ENCODE data around the gene ATP11A. TPM values are rescaled to one million over a fixed set of nuclear protein-coding genes. Genes with fewer than 3 reads are reported as not detected.

The ATP11A gene
- total RNA-seq, 2 donors from 2014 or later, result 15.8 to 19.6 TPM

GRCh38 chr13:112781881-112782361 is 92.1 kb downstream of the ATP11A start:
- intact Hi-C loops (cut with DNase I), result no loop called here
- Histone ChIP-seq H3K27ac (no peak overlapping the region), H3K27me3 (no peaks in the 10 kb centered on the region), H3K9ac (ENCODE audit: low read depth in 2 of 2, low read length in 2 of 2) (no peak overlapping the region), H3K9me3 (no peaks in the 10 kb centered on the region), H3K4me3 (no peak overlapping the region), H3K4me1 (no peaks in the 10 kb centered on the region), H3K36me3 (no peaks in the 10 kb centered on the region)
- no peak for DNase-seq
- TF ChIP-seq, protein P1, sequence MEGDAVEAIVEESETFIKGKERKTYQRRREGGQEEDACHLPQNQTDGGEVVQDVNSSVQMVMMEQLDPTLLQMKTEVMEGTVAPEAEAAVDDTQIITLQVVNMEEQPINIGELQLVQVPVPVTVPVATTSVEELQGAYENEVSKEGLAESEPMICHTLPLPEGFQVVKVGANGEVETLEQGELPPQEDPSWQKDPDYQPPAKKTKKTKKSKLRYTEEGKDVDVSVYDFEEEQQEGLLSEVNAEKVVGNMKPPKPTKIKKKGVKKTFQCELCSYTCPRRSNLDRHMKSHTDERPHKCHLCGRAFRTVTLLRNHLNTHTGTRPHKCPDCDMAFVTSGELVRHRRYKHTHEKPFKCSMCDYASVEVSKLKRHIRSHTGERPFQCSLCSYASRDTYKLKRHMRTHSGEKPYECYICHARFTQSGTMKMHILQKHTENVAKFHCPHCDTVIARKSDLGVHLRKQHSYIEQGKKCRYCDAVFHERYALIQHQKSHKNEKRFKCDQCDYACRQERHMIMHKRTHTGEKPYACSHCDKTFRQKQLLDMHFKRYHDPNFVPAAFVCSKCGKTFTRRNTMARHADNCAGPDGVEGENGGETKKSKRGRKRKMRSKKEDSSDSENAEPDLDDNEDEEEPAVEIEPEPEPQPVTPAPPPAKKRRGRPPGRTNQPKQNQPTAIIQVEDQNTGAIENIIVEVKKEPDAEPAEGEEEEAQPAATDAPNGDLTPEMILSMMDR (IDR thresholded peaks at IDR 0.05), result no peak

GRCh38 chr13:112782429-112783010 is 92.7 kb downstream of the ATP11A start:
- H3K4me1 ChIP-seq, result no peaks in the 10 kb centered on the region
- no peaks in the 10 kb centered on the region for H3K36me3 ChIP-seq
- no peak for DNase-seq
- intact Hi-C loops (cut with DNase I), result no loop called here
- TF ChIP-seq, protein P1 (IDR thresholded peaks at IDR 0.05), result no peak
- H3K4me3 ChIP-seq, result no peak overlapping the region
- H3K27me3 ChIP-seq, result no peaks in the 10 kb centered on the region
- H3K9ac ChIP-seq (ENCODE audit: low read depth in 2 of 2, low read length in 2 of 2), result no peak overlapping the region
- H3K27ac ChIP-seq, result no peak overlapping the region
- no peaks in the 10 kb centered on the region for H3K9me3 ChIP-seq

DNA sequence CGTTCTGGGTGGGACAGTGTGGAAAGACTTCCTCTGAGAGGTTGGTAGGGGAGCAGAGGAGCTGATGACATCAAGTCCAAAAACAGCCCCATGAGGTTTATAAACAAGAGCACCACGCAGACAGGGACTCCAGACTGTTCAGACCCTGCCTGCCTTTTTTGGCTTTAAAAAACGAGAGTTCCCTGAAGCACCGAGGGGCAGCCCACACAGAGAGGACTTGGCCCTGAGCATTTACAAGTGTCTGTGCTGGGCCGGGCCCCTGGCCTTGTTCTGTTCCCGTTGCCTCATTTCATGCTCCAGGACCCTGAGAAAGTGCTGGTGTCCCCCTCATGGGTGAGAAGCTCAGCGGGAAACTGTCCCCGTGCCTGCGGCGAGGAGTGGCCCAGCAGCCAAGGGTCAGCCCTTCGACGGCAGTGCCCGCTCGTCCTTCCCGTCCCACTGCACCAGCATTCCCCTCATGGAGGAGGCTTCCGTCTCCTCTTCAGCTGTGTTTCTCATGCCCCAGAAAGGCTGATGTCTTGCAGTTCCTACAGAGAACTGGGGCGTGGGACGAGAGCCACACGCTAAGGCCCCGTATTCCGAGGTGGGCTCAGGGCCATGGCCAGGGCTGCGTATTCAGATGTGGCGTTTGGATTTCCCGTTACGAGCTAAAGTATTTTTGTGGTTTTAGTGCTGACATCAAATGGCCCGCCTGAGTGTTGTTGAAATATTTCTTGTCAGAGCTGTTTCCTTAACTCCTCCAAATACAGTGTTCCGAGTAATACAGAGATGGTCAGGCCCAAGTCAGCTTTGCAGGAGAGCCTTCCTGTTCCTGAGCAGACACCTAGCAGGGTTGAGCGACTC is 93.5 kb downstream of the ATP11A start:
- TF ChIP-seq, protein P1 (IDR thresholded peaks at IDR 0.05), result no peak
- intact Hi-C loops (cut with DNase I), result no loop called here
- Histone ChIP-seq H3K9me3 (no peaks in the 10 kb centered on the region), H3K4me3 (no peak overlapping the region), H3K9ac (ENCODE audit: low read depth in 2 of 2, low read length in 2 of 2) (no peak overlapping the region), H3K4me1 (no peaks in the 10 kb centered on the region), H3K27ac (no peak overlapping the region), H3K27me3 (no peaks in the 10 kb centered on the region), H3K36me3 (no peaks in the 10 kb centered on the region)
- no peak for DNase-seq

GRCh38 chr13:112783978-112784371 is 94.1 kb downstream of the ATP11A start:
- Histone ChIP-seq H3K27ac (no peak overlapping the region), H3K36me3 (no peaks in the 10 kb centered on the region), H3K4me1 (no peaks in the 10 kb centered on the region), H3K27me3 (no peaks in the 10 kb centered on the region), H3K4me3 (no peak overlapping the region), H3K9ac (ENCODE audit: low read depth in 2 of 2, low read length in 2 of 2) (no peak overlapping the region), H3K9me3 (no peaks in the 10 kb centered on the region)
- TF ChIP-seq, protein P1 (IDR thresholded peaks at IDR 0.05), result no peak
- no peak for DNase-seq
- intact Hi-C loops (cut with DNase I), result no loop called here

DNA sequence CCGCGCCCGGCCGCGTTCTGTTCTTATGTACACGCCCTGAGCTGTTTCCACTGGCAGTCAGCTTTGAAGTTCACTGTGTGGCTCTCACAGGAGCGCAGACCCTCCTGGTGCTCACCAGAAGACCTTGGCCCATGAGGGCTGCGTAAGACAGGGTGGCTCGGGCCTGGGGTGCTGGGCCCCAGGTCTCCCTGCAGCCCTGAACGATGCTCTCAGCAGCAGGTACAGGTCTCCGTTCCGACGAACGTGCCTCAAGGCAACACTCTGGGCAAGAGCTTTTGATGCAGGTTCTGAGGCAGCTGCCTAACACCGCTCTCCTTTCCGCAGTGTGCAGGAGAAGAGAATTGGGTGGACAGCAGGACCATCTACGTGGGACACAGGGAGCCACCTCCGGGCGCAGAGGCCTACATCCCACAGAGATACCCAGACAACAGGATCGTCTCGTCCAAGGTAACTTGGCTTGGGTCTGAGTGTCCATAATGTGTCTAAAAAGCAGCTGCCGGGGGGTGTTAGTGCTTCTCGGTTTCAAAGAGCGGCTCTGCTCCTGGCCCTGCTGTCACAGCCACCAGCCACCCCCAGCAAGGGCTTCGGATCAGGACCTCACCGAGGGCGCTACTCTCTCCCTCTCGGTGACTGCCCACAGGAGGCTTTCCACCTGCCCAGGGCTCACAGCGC is 95.1 kb downstream of the ATP11A start:
- Histone ChIP-seq H3K27ac (no peak overlapping the region), H3K36me3 (no peaks in the 10 kb centered on the region), H3K9ac (ENCODE audit: low read depth in 2 of 2, low read length in 2 of 2) (no peak overlapping the region), H3K27me3 (no peaks in the 10 kb centered on the region), H3K4me3 (no peak overlapping the region), H3K4me1 (no peaks in the 10 kb centered on the region), H3K9me3 (no peaks in the 10 kb centered on the region)
- DNase-seq, result no peak
- intact Hi-C loops (cut with DNase I), result loop anchor here (1.0 kb wide), 1 partner anchor 17 kb away; no protein-coding TSS in a partner anchor
- TF ChIP-seq, protein P1 (IDR thresholded peaks at IDR 0.05), result no peak

Data from colonic mucosa (tissue), 4 donors.